Measurements from ENCODE around the gene TRIM65.

The TRIM65 gene, protein sequence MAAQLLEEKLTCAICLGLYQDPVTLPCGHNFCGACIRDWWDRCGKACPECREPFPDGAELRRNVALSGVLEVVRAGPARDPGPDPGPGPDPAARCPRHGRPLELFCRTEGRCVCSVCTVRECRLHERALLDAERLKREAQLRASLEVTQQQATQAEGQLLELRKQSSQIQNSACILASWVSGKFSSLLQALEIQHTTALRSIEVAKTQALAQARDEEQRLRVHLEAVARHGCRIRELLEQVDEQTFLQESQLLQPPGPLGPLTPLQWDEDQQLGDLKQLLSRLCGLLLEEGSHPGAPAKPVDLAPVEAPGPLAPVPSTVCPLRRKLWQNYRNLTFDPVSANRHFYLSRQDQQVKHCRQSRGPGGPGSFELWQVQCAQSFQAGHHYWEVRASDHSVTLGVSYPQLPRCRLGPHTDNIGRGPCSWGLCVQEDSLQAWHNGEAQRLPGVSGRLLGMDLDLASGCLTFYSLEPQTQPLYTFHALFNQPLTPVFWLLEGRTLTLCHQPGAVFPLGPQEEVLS

DNA sequence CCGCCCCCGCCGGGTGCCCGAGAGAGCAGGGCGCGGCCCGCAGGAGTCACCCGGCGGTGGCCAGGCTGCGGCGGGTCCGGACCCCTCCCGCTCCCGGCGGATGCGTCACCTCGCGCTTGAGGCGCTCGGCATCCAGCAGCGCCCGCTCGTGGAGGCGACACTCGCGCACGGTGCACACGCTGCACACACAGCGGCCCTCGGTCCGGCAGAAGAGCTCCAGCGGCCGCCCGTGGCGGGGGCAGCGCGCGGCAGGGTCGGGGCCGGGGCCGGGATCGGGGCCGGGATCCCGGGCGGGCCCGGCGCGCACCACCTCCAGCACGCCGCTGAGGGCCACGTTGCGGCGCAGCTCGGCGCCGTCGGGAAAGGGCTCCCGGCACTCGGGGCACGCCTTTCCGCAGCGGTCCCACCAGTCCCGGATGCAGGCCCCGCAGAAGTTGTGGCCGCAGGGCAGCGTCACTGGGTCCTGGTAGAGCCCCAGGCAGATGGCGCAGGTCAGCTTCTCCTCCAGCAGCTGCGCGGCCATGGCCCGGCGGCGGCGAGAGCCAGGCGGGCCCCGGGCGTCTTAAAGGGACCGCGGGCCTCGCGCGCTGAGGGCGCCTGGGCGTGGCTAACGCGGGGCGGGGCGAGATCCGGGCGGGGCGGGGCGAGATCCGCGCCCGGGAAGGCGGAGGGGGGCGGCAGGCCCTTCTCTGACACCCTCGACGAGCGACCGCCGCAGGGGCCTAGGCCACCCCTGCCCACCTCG lies at the start of gene TRIM65:
Gene TRIM65 (minus strand): TSS at position 537 of the 745 bp plus-strand sequence. CDS start 14 bp downstream, at position 523.
- peak; percentile 77 to 82 for DNase-seq

DNA sequence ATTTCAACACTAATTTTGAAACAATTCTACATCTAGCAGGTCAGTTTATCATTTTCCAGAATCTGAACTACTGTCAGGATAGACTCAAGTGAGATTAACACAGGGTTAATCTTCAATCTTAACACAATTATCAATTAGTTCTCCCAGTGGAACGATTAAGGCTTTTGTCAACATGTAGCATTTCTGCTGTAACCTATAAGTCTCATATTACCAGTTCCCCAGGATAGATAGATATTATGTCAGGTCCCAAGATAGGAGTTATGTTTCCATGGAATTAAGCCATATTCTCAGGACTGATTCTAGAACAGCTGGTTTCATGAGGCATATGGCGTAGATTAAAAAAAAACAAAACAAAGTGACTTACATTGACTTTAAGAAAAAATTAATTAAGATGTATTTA lies 48.5 kb upstream of the TRIM65 start:
- DNase-seq = no peak

DNA sequence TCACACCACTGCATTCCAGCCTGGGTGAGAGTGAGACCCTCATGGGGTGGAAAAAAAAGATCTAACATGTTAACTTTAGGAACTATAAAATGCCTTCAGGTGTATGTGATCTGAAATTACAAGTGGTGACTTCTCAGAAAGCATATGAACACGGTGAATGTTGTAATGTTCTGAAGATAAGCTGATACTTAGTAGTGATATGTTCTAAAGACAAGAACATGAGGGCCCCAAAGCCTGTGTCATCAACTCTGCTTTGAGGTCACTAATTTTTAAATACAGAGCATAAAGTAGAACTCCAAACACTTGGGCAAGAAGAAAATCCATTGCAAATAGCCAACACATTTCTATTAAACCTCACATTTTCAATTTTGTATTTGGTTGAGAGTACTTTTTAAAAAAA lies 46.7 kb upstream of the TRIM65 start:
- DNase-seq = no peak

DNA sequence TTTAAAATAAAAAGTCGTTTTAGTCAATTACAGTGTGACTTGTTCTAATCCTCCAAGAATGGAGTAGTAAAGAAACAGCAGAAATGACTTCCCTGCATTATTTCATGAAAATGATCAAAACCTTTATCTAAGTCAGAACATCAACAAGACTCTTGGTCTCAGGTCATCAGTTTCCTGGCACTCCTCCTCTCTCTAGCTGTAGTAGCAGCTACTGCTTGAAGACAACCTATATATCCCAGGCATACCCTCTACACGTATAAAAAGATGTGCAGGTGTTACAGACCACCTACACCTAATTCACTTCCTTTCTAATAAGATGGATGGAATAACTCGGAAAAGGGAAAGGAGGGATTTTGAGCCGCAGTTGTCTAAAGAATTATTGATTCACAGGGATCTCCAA lies 45.7 kb upstream of the TRIM65 start:
- no peak for DNase-seq

DNA sequence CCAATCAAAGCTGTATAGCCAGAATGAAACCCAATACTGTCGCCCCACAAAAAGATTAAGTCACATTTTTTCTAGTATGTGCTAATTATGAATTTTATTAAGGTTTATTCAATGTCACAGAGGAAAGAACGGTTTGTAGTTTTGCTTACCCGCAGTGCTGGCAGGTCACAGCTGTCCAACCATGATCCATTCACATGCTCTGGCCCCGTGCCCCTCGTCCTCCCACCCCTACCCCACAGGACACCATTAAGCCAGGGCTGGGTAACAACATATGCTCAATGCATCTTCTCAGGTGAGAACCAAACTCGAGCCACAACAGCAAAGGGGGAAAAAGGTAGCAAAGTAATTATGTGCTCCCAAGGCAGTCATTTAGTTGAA lies 44.7 kb upstream of the TRIM65 start:
- DNase-seq = no peak

DNA sequence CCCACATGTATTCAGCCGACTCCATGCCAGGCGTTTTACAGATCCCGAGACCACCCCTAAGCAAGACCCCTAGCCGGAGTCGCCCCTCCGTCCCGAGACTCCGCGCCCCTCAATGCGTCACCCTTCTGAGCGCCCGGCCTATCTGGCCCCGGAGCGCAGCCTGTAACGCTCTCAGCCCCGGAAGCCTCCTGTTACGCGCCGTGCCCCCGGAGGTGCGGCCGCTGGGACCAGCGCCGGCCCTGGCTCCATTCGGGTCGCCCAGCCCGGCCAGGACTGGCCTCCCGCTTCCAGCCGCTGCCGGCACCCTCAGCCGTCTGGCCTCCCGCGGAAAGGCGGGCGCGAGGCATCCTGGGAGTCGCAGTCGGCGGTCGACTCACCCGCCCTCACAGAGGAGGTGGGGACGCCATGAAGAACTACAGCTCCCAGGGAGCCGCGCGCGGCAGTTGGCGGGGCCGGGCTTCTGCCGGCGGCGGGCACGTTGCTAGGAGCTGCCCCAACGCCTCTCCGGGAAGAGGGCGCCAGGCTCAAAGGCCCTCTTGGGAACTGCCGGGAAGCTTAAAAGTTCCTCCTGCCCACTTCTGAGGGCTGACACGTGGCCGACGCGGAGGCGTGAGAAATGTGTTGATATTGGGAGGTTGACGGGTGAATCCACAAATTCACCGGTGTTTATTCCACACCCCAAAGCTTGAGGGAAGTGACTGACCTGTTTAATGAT lies 44.1 kb upstream of the TRIM65 start, which contains the start of gene FBF1:
Gene FBF1 (minus strand): TSS at position 316 of the 715 bp plus-strand sequence. CDS start 2,893 bp downstream, outside the sequence.
- peak; percentile 84 to 89 for DNase-seq

DNA sequence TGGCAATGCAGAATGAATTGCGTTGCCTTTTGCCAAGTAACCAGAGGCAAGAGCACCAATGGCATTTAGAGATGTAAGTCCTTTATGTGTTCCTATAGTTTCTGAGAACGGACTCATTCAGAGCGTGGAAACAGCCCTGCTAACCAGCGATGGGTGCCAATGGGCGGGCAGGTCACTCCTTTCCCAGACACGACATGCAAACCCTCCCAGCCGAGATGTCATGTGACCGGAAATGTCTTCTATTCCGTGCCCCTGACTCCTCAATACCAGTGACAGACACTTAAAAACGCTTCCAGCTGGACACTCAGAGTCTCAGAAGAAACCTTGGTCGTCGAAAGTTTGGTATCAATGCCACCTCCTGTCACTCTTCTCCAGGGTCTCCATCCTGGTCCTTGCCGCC lies 40.9 kb upstream of the TRIM65 start:
- DNase-seq = no peak

DNA sequence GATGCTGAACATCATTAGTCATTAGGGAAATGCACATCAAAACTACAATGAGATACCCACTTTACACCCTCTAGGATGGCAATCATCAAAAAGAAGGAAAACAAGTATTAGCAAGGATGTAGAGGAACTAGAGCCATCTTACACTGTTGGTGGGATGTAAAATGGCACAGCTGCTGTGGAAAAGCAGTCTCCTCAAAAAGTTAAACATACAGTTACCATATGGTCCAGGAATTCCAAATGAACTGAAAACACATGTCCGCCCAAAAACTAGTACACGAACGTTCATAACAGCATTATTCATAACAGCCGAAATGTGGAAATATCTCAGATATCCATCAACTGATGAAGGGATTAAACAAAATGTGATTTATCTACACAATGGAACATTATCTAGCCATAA lies 37.1 kb upstream of the TRIM65 start:
- DNase-seq = no peak

DNA sequence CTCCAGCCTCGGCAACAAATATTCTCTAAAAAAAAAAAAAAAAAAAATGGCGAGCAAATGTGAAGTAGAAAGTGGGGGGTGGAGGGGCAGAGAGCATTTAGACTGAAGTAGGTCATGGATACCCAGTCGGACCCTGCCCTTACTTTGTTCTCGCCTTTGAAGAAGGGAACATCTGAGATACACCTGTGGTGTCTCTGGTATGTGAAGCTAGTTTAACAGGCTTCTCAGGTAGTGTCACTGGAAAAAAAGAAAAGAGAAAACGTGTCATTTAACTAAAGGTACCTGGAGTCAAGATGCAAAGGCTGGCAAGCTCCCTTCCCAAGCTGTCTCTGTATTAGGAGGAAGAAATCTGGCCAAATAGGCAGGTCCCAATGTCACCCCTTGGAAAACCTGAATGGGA lies 36.1 kb upstream of the TRIM65 start:
- no peak for DNase-seq

DNA sequence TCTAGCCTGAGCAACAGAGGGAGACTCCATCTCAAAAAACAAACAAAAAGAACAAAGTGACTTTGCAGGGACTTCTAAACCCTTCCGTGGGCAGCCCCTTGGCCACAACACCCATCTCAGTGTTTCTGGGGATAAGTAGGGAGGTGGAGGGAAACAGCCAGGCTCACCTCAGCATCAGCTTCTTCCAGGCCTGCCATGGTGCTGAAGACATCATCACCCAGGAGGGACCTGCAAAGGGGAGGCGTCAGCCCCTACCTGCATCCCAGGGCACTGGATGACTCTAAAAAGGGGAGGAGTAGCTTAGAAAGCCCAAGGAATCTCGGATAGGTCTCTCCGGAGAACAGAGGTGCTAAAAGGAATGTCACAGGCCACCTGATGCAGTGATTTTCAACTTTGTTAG lies 34.3 kb upstream of the TRIM65 start:
- DNase-seq = no peak

DNA sequence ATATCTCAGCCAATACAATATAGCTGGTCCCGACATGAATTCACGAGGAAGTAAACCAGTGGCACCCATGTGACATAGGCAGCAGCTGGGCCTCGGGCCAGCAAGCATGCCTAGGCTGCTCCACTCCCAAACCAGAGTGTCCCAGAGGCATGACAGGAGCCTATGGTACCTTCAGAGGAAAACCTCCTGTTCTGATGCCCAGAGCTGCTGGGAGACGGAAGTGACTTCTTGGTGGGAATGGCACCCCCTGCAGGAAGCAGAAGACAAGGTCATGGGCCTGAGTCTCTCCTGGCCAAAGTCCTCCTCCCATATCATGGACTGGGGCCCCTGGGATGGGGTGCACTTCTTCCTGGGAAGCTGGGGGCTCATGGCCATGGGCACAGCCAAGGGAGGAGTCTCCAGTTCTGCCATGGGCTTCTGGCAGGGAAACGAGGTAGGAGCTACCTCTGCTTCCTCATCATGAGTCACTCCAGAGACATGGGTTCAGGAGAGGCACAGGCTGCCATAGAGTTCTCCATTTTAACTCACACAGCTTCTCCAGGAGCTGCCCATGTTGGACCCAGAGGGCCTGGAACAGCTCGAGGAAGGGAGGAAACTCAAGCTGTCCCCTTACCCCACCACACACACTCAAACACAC lies 30.7 kb upstream of the TRIM65 start:
- DNase-seq = peak in 1 of 2 donors; percentile 7

DNA sequence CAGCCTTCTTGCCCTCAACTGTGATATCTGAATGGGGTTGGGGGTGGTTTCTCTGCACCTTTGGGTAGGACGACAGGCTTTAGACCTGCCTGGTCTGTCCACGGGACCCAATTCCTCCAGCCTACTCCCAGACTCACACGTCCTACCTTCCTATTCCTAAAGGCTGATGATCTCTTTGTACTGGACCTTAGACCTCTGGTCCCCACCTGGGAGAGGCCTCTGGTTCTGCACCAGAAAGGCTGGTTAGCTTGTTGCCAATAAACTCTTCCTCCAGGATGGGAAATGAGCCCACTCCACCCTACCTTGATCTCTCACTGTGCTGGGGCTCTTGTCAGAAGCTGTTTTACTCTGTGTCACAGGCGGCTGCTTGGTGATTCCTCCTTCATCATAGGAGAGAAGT lies 29.7 kb upstream of the TRIM65 start:
- DNase-seq = no peak

DNA sequence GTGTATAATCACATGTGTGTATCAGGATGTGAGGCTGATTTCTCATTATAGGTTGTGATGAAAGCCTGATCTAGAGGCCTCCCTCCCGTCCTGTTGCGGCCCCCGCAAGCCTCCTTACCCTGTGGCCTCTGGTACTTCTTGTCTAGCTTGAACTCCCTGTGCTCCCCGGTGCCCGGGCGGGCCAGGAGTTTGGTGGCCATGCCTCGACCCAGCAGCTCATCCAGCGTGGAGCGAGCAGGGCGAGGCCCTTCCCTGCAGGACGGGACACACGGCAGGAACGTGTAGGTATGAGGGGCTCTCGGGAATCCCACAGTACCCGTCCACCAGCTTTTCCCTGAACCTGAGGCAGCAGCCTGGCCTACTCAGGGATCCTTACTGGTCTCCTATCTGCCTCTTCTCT lies 29.2 kb upstream of the TRIM65 start:
- no peak for DNase-seq

DNA sequence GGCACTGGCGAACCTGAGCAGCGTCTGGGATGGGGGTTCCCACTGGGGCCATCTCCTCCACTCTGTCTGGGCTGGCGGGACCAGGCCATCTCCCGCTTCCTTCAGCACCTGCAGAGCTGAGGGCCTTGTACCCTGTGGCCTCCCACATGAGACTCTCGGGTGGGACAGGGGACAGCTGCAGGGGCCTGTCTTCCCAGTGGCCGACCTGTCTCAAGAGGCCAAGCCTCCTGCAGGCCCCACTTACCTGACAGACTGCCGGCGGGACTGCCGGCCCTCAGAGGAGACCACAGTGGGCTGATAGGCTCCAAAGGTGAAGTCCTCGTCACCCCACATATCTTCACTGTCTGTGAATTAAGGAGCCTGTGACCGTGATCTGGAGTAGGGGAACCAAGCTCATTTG lies 28.4 kb upstream of the TRIM65 start:
- no peak for DNase-seq

DNA sequence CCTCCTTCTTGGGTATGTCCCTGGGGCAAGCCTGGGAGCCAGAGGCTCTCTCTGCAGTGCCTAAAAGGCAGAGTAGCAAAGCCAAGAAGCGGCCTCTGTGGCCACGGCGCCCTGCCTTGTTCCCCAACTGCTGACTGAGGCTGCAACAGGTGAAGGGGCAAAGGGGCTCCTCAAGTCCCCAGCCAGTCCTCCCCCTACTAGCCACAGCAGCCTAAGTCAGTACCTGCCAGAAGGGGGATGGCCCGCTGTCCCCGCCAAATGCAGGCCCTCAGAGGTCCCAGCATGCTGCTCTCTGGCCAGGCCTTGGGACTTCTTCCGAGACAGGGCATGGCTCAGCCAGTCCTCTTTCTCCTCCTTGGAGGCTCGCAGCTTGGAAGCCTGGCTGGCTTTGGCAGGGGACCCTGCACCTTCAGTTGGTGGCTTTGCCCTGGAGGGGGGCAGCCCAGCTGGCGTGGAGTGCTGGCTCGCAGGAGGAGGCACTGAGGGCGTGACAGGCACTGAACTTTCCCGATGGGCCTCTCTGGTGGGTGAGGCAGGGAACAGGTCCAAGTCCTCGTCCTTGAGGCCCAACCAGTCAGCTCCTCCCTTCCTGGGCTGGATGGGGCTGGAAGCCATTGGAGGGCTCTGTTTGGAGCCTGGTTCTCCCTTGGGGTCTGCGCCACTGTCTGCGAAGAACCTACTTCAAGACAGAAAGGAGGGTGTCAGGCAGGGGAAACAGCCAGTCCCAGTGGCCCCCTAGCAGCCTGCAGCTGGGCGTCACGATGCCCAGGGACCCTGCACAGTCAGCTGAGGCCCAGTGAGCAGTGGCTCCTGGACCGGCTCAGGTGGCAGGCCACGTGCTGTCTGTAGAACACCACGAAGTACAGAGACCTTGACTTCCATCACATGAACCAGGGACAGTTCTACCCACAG lies 26.5 kb upstream of the TRIM65 start:
- DNase-seq = no peak

DNA sequence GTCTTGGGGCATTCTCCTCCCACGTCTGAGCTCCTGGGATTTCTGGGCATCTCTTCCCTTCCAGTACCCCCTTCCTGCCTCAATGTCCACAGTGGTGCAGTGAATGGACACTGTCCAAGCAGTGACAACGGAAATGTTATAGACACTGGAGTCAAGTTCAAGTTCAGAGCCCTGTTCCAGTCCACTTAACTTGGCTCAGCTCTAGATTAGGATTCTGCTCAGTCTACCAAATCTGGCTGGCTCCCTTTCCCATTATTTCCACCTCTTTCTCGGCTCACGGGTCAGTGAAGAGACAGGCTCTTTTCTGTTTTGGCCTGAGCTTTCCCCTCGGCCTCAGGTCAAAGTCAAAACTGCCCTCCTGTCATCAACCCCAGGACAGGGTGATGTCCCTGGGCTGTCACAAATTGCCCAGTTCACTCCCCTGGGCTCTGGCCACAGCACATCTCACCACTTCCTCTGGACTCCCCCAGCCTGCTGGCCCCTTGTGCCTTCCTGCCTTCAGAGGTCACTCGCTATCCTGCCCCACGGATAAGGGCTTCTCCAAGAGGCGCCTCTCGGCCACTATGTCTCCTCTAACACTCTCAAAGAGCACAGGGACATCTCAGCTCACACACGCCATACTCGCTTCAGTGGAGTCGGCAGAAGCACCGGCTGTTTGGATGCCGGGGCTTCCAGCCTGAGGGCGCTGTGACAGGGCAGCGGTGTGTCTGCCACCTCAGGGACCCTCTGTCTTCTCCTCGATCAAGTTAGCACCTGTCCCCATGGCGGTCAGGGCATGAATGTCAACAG lies 25.6 kb upstream of the TRIM65 start:
- DNase-seq = no peak

DNA sequence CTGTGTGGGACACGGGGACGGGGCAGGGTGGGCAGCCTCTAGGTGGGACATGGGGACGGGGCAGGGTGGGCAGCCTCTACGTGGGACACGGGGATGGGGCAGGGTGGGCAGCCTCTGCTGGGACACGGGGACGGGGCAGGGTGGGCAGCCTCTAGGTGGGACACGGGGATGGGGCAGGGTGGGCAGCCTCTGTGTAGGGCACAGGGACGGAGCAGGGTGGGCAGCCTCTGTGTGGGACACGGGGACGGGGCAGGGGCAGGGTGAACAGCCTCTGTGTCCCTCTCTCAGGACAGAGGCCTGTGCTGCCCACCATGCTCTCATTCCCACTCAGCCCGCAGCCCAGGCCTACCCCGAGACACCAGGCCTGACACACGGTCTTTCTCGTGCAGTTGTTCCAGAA lies 24.8 kb upstream of the TRIM65 start:
- DNase-seq = no peak

DNA sequence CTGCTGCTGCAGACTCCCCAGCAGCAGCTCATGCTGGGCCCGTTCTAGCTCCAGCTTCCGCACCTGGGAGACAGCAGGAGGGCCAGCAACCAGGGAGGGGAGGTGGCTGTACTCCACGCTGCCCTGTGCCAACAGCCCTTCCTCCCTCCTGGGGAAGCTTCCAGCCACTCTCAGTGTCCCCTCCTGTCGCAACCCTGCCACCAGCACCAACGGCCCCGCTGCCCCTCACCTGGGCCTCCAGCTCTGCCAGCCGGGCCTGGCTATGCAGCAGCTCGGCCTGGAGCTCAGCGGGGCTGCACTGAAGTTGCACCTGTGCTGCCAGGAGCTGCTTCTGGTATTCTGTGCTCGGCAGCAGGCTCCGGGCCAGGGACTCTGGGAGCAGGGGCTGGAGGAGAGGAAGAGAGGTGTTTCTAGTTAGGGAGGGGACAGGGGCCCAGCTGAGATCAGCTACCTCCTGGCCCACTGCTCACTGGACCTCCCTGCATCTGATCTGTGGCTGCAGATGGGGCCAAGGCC lies 23.4 kb upstream of the TRIM65 start:
- no peak for DNase-seq

DNA sequence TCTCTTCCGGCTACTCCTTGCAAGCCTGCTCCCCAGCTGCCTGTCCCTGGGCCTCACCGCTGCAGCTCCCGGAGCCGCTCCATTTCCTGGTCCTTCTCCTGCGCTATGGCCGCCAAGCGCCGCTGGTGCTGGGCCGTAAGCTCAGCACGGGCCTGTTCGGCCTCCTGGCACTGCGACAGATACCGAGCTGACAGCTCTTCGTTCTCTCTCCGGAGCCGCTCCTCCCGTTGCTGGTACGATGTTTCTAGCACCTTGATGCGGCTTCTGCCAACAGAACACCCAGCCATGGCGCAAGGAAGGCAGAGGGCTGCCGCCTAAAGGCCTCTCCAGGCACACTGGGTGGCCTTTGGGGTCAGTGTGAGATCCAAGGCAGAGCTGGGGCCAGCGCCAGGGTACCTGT lies 22.9 kb upstream of the TRIM65 start:
- no peak for DNase-seq

DNA sequence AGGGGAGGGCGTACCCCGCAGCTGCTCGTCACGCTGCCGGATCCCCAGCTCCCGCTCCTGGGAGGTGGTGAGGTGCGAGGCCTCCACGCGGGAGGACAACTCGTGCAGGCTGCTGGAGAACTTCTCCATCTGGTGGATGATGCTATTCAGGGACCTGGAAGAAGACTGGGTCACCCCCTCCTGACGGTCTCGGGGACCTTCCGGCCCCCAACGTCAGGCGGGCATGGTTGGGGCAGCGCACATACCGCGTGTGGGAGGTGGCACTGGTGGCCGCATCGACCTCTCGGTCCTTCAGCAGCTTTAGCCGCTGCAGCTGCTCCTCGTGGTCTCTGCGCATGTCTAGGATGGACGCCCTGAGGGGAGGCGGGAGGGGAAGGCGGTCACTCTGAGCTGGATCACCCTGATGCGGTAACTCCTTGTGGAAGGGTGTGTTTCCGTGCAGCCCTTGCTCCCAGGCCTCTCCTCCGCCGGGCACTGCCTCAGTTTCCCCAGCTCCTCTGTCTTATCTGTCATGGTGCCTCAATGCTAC lies 21.2 kb upstream of the TRIM65 start:
- DNase-seq = no peak
